Endothelial cell of umbilical vein (primary cell): Measurements from ENCODE around the gene PARD6G.

Experiments used
- FOS ChIP-seq: IDR thresholded peaks from 2 replicates; pipeline ENCODE4 v1.6.1; 2011; ENCODE audit warnings: mild to moderate bottlenecking, low read length, moderate library complexity, borderline replicate concordance; ENCODE audit not compliant: insufficient read depth
- TF ChIP-seq, protein P1 (sequence below), 2 donors: IDR thresholded peaks; 1 replicate in 1 of 2; 2 replicates in 1 of 2; pipeline ENCODE4 v1.5.1; 2011; ENCODE audit warnings: low read length in 2 of 2, mild to moderate bottlenecking in 2 of 2, moderate library complexity in 2 of 2, control low read depth in 1 of 2, inconsistent platforms in 1 of 2, low read depth in 1 of 2; ENCODE audit not compliant: insufficient read depth in 1 of 2; ENCODE audit errors: extremely low read depth in 1 of 2
- TF ChIP-seq, protein P2 (sequence below): IDR thresholded peaks from 2 replicates; pipeline ENCODE4 v1.6.1; 2011; ENCODE audit not compliant: insufficient read depth, insufficient read length

DNA sequence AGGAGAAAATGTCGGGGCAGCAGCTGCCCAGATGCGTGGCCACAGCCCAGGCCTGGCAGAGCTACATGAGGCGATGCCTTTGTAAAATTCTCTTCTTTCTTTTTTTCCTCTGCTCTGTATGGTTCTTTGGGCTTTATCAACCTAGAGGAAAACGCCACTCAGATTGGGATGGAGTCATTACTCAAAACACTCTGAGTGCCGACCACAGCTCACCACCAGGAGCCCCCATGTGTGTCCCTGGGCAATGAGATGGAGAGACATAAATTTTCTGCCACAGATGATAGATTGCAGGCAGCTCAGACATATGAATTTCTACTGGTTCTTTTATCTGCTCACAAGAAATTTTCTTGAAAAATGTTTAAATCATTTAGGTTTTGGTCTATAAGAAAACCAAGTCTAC, 56.0 kb downstream of the PARD6G start:
- TF ChIP-seq, protein P1, sequence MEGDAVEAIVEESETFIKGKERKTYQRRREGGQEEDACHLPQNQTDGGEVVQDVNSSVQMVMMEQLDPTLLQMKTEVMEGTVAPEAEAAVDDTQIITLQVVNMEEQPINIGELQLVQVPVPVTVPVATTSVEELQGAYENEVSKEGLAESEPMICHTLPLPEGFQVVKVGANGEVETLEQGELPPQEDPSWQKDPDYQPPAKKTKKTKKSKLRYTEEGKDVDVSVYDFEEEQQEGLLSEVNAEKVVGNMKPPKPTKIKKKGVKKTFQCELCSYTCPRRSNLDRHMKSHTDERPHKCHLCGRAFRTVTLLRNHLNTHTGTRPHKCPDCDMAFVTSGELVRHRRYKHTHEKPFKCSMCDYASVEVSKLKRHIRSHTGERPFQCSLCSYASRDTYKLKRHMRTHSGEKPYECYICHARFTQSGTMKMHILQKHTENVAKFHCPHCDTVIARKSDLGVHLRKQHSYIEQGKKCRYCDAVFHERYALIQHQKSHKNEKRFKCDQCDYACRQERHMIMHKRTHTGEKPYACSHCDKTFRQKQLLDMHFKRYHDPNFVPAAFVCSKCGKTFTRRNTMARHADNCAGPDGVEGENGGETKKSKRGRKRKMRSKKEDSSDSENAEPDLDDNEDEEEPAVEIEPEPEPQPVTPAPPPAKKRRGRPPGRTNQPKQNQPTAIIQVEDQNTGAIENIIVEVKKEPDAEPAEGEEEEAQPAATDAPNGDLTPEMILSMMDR (IDR thresholded peaks at IDR 0.05; ENCODE audit: extremely low read depth in 1 of 2, insufficient read depth in 1 of 2, low read depth in 1 of 2, low read length in 2 of 2) = no peak
- no peak for TF ChIP-seq FOS
- TF ChIP-seq, protein P2, sequence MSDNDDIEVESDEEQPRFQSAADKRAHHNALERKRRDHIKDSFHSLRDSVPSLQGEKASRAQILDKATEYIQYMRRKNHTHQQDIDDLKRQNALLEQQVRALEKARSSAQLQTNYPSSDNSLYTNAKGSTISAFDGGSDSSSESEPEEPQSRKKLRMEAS = no peak
